ENCODE data around the gene IER5. TPM values are rescaled to one million over a fixed set of nuclear protein-coding genes. Genes with fewer than 3 reads are reported as not detected.

Gene IER5
- total RNA-seq, 1 experiment from 2014 or later = 20.4 TPM

- no peaks in the 10 kb centered on the region for H3K27me3 ChIP-seq (ENCODE audit: control insufficient read depth, insufficient read depth, low read length)
- in situ Hi-C loops (cut with HindIII; ENCODE audit: low pct_unique_long_range_greater_than_20kb, low sequenced_read_pairs) (no loop called here), intact Hi-C loops (cut with micrococcal nuclease; ENCODE audit: unreplicated experiment) (no loop called here)
- no peaks in the 10 kb centered on the region for H3K9me3 ChIP-seq (ENCODE audit: control insufficient read depth, insufficient read depth, low read depth, low read length)
- H3K36me3 ChIP-seq (ENCODE audit: control insufficient read depth, insufficient read depth, low read length) = no peaks in the 10 kb centered on the region
- no peak overlapping the region for H3K27ac ChIP-seq (ENCODE audit: low read length)
- ATAC-seq (no peak), DNase-seq (ENCODE audit: low read depth, low spot score) (no peak)
- BruUV-seq (replicated peaks) = no TSS peak
- H3K4me3 ChIP-seq (ENCODE audit: low read depth in 2 of 2, low read length in 2 of 2) = no peak overlapping the region
- POLR2A ChIA-PET = interaction anchor here (0.6 kb wide), 1 partner anchor 37 kb away, joined by 3 read pairs; no protein-coding TSS in a partner anchor
- TF ChIP-seq CTCF (IDR thresholded peaks at IDR 0.05) = no peak
- TF ChIP-seq TCF7L2 (IDR thresholded peaks at IDR 0.05; ENCODE audit: low read depth, low read length) = no peak
- no peak for TF ChIP-seq REST (IDR thresholded peaks at IDR 0.05; ENCODE audit: insufficient read depth in 1 of 2, low read depth in 2 of 2, low read length in 1 of 2)
- no peak for TF ChIP-seq SIN3A (IDR thresholded peaks at IDR 0.05; ENCODE audit: borderline replicate concordance, insufficient read depth, low read depth, low read length)
- TF ChIP-seq POLR2AphosphoS5 (IDR thresholded peaks at IDR 0.05; ENCODE audit: low read depth, low read length) = no peak
- peaks cover 31% of the 10 kb centered on the region for H3K4me1 ChIP-seq (ENCODE audit: control insufficient read depth, insufficient read depth, low read length)
- CTCF ChIA-PET = interaction anchor here (0.5 kb wide), 1 partner anchor 624 kb away, joined by 3 read pairs; no protein-coding TSS in a partner anchor
These were observed 48.8 kb downstream of the IER5 start for GRCh38 chr1:181137217-181137743.

- ChIA-PET POLR2A (interaction anchor here (0.6 kb wide), 1 partner anchor 36 kb away, joined by 3 read pairs; no protein-coding TSS in a partner anchor), CTCF (no interaction called here)
- H3K4me3 ChIP-seq (ENCODE audit: low read depth in 2 of 2, low read length in 2 of 2) = no peak overlapping the region
- no peaks in the 10 kb centered on the region for H3K9me3 ChIP-seq (ENCODE audit: control insufficient read depth, insufficient read depth, low read depth, low read length)
- no peak for DNase-seq (ENCODE audit: low read depth, low spot score)
- in situ Hi-C loops (cut with HindIII; ENCODE audit: low pct_unique_long_range_greater_than_20kb, low sequenced_read_pairs) = no loop called here
- no TSS peak for BruUV-seq (replicated peaks)
- no peaks in the 10 kb centered on the region for H3K36me3 ChIP-seq (ENCODE audit: control insufficient read depth, insufficient read depth, low read length)
- H3K27ac ChIP-seq (ENCODE audit: low read length) = no peak overlapping the region; the same call in 1 of the 2 replicates
- H3K27me3 ChIP-seq (ENCODE audit: control insufficient read depth, insufficient read depth, low read length) = no peaks in the 10 kb centered on the region
- intact Hi-C loops (cut with micrococcal nuclease; ENCODE audit: unreplicated experiment) = loop anchor here (5.0 kb wide), 1 partner anchor 257 kb away; no protein-coding TSS in a partner anchor
- ATAC-seq = no peak
- TF ChIP-seq CTCF (IDR thresholded peaks at IDR 0.05) (no peak), REST (IDR thresholded peaks at IDR 0.05; ENCODE audit: insufficient read depth in 1 of 2, low read depth in 2 of 2, low read length in 1 of 2) (no peak), SIN3A (IDR thresholded peaks at IDR 0.05; ENCODE audit: borderline replicate concordance, insufficient read depth, low read depth, low read length) (no peak), POLR2AphosphoS5 (IDR thresholded peaks at IDR 0.05; ENCODE audit: low read depth, low read length) (no peak), TCF7L2 (IDR thresholded peaks at IDR 0.05; ENCODE audit: low read depth, low read length) (no peak)
- peaks cover 24% of the 10 kb centered on the region for H3K4me1 ChIP-seq (ENCODE audit: control insufficient read depth, insufficient read depth, low read length)
These were observed 51.1 kb downstream of the IER5 start for GRCh38 chr1:181139631-181140061.
